ENCODE data around the gene NYAP1.
"Not testable (repeated sequence)": the region's sequence is repeated elsewhere in the genome, so short reads cannot be mapped to it uniquely, and the experiment has no call there.

NYAP1 gene

GRCh38 chr7:100483722-100484672, at the start of gene NYAP1:
Gene NYAP1 (plus strand): TSS chr7:100483927. CDS start chr7:100485312, 1,385 bp downstream.
- peak in 1 of 2 donors; percentile 17 for DNase-seq (ENCODE audit: low read depth in 2 of 2)

- no peak for DNase-seq (ENCODE audit: low read depth in 2 of 2)
These were observed 49.2 kb upstream of the NYAP1 start for GRCh38 chr7:100434297-100435144.

- peak; percentile 20 to 28 for DNase-seq (ENCODE audit: low read depth in 2 of 2)
These were observed 48.1 kb upstream of the NYAP1 start for GRCh38 chr7:100435401-100436304.

- DNase-seq (ENCODE audit: low read depth in 2 of 2): no peak
These were observed 46.3 kb upstream of the NYAP1 start for GRCh38 chr7:100437150-100438100.

- no peak for DNase-seq (ENCODE audit: low read depth in 2 of 2)
These were observed 45.6 kb upstream of the NYAP1 start for GRCh38 chr7:100438172-100438571.

- not testable (repeated sequence) for DNase-seq (ENCODE audit: low read depth in 2 of 2)
These were observed 45.0 kb upstream of the NYAP1 start for GRCh38 chr7:100438731-100439130.

- not testable (repeated sequence) for DNase-seq (ENCODE audit: low read depth in 2 of 2)
These were observed 44.5 kb upstream of the NYAP1 start for GRCh38 chr7:100439244-100439643.

GRCh38 chr7:100441641-100442535, 41.8 kb upstream of the NYAP1 start:
- DNase-seq (ENCODE audit: low read depth in 2 of 2): no peak

GRCh38 chr7:100443096-100443840, 40.5 kb upstream of the NYAP1 start:
- no peak for DNase-seq (ENCODE audit: low read depth in 2 of 2)

GRCh38 chr7:100444311-100445278, 39.1 kb upstream of the NYAP1 start:
- DNase-seq (ENCODE audit: low read depth in 2 of 2): no peak

GRCh38 chr7:100446040-100446439, 37.7 kb upstream of the NYAP1 start:
- no peak for DNase-seq (ENCODE audit: low read depth in 2 of 2)

GRCh38 chr7:100447363-100447762, 36.4 kb upstream of the NYAP1 start:
- not testable (repeated sequence) for DNase-seq (ENCODE audit: low read depth in 2 of 2)

GRCh38 chr7:100449190-100449795, 34.4 kb upstream of the NYAP1 start:
- no peak for DNase-seq (ENCODE audit: low read depth in 2 of 2)

- DNase-seq (ENCODE audit: low read depth in 2 of 2): no peak
These were observed 31.2 kb upstream of the NYAP1 start for GRCh38 chr7:100452513-100452912.

GRCh38 chr7:100453854-100454253, 29.9 kb upstream of the NYAP1 start:
- not testable (repeated sequence) for DNase-seq (ENCODE audit: low read depth in 2 of 2)

GRCh38 chr7:100455206-100455605, 28.5 kb upstream of the NYAP1 start:
- no peak for DNase-seq (ENCODE audit: low read depth in 2 of 2)

- no peak for DNase-seq (ENCODE audit: low read depth in 2 of 2)
These were observed 27.2 kb upstream of the NYAP1 start for GRCh38 chr7:100456562-100456961.
